ENCODE data around the gene TACC2. TPM values are rescaled to one million over a fixed set of nuclear protein-coding genes. Genes with fewer than 3 reads are reported as not detected.

TACC2 gene
- total RNA-seq, 2 experiments from 2014 or later, result not detected

DNA sequence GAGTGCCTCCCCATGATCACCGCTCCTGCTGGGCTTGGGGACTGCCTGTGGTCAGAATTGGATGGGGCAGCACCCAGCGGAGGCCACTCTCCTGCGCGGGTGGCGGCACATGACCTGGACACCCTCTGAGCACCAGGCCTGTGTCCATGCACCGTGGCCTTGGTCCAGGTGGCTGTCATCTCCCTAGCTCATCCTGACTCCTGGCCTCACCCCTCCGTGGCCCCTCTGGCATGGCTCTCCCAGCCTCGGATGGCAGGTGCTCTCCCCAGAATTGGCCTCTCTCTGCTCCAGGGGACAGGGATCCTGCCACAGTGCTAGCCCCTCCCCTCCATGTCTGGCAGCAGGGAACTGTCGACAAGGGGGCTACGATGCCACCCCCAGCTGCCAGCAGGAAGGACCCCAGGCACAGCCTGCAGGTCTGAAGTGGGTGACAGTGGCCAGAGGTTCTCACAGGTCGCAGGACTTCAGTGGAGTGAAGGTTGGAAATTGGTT, 244.9 kb downstream of the TACC2 start:
- Mint-ChIP-seq H3K27ac (no peak overlapping the region), H3K9me3 (no peaks in the 10 kb centered on the region), H3K4me1 (ENCODE audit: low read depth) (no peaks in the 10 kb centered on the region), H3K27me3 (peaks cover 12% of the 10 kb centered on the region), H3K36me3 (ENCODE audit: low read depth) (no peaks in the 10 kb centered on the region), H3K4me3 (no peak overlapping the region)
- peaks cover 0 to 6% of the 10 kb centered on the region in 2 experiments for H3K9me3 ChIP-seq (ENCODE audit: control insufficient read depth in 1 of 2, insufficient read depth in 1 of 2, low read length in 2 of 2)
- no peak for DNase-seq
- H3K36me3 ChIP-seq (ENCODE audit: insufficient read depth, low read length), result no peaks in the 10 kb centered on the region
- ATAC-seq (ENCODE audit: poor library complexity), result no peak
- CTCF ChIA-PET, result no interaction called here
- H3K27me3 ChIP-seq (ENCODE audit: control insufficient read depth in 1 of 2, insufficient read depth in 2 of 2, low read length in 2 of 2), result peaks cover 0 to 3% of the 10 kb centered on the region in 2 experiments
- TF ChIP-seq, protein P1, sequence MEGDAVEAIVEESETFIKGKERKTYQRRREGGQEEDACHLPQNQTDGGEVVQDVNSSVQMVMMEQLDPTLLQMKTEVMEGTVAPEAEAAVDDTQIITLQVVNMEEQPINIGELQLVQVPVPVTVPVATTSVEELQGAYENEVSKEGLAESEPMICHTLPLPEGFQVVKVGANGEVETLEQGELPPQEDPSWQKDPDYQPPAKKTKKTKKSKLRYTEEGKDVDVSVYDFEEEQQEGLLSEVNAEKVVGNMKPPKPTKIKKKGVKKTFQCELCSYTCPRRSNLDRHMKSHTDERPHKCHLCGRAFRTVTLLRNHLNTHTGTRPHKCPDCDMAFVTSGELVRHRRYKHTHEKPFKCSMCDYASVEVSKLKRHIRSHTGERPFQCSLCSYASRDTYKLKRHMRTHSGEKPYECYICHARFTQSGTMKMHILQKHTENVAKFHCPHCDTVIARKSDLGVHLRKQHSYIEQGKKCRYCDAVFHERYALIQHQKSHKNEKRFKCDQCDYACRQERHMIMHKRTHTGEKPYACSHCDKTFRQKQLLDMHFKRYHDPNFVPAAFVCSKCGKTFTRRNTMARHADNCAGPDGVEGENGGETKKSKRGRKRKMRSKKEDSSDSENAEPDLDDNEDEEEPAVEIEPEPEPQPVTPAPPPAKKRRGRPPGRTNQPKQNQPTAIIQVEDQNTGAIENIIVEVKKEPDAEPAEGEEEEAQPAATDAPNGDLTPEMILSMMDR (IDR thresholded peaks at IDR 0.05), result no peak
- H3K4me3 ChIP-seq (ENCODE audit: low read length), result no peak overlapping the region
- no peak overlapping the region for H3K27ac ChIP-seq (ENCODE audit: low read depth in 1 of 2, low read length in 2 of 2)
- POLR2A ChIA-PET, result no interaction called here
- H3K4me1 ChIP-seq (ENCODE audit: insufficient read depth, low read length), result no peaks in the 10 kb centered on the region
- intact Hi-C loops (cut with DNase I, micrococcal nuclease), result no loop called here

DNA sequence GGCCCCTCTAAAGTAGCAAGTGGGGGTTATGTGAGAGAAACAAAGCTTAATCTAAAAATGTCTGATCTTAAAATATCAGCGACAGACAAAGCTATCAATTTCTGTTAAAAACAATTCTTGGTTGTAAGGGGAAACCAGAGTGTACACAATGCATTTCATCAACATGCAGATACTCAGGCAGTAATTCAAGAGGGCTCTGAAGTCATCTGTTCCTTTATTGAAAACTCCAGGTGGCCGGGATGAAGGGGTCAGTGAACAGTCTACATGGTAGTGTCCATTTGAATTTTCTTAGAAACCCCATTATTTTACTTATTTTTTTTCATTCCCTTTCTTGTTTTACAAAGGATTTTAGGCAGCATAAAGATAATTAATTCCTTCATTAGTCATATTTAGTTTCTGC, 245.5 kb downstream of the TACC2 start:
- no peaks in the 10 kb centered on the region for H3K4me1 ChIP-seq (ENCODE audit: insufficient read depth, low read length)
- no peaks in the 10 kb centered on the region for H3K36me3 ChIP-seq (ENCODE audit: insufficient read depth, low read length)
- TF ChIP-seq, protein P1 (IDR thresholded peaks at IDR 0.05), result no peak
- ChIA-PET CTCF (no interaction called here), POLR2A (no interaction called here)
- Mint-ChIP-seq H3K36me3 (ENCODE audit: low read depth) (no peaks in the 10 kb centered on the region), H3K9me3 (no peaks in the 10 kb centered on the region), H3K4me1 (ENCODE audit: low read depth) (no peaks in the 10 kb centered on the region), H3K27me3 (peaks cover 12% of the 10 kb centered on the region), H3K4me3 (no peak overlapping the region), H3K27ac (no peak overlapping the region)
- ATAC-seq (ENCODE audit: poor library complexity) (no peak), DNase-seq (no peak)
- no peak overlapping the region for H3K4me3 ChIP-seq (ENCODE audit: low read length)
- H3K9me3 ChIP-seq (ENCODE audit: control insufficient read depth in 1 of 2, insufficient read depth in 1 of 2, low read length in 2 of 2), result peaks cover 0 to 6% of the 10 kb centered on the region in 2 experiments
- H3K27me3 ChIP-seq (ENCODE audit: control insufficient read depth in 1 of 2, insufficient read depth in 2 of 2, low read length in 2 of 2), result peaks cover 0 to 3% of the 10 kb centered on the region in 2 experiments
- intact Hi-C loops (cut with DNase I, micrococcal nuclease), result no loop called here
- H3K27ac ChIP-seq (ENCODE audit: low read depth in 1 of 2, low read length in 2 of 2), result no peak overlapping the region

DNA sequence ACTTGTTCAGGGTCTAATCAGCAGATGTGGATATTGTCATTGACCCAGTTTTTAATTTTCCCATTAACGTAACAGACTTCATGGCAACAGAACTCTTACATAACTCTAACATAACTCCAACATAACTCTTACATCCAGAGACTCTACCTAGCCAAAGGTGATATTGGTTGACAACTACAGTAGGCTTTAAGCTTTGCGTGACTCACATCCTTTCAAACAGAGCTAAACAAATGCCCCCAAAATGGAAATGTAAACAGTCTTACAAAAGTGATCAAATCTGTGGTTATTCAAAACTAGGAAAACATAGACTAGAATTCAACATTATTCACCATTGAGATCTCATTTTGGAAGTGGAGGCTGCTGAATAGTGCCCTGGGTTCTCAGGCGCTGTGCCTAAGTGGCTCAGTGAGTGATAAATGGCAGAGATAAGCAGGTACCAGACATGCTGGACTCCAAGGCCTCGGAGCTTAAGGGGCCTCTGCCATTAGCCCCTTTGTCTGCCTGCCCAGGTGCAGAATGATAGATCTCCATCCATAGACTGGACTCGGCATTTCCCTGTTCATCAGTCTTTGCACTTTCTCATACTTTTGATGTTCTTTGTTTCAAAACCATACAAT, 247.8 kb downstream of the TACC2 start:
- intact Hi-C loops (cut with DNase I, micrococcal nuclease), result no loop called here
- Mint-ChIP-seq H3K27ac (no peak overlapping the region), H3K4me1 (ENCODE audit: low read depth) (no peaks in the 10 kb centered on the region), H3K4me3 (no peak overlapping the region), H3K27me3 (peaks cover 12% of the 10 kb centered on the region), H3K9me3 (no peaks in the 10 kb centered on the region), H3K36me3 (ENCODE audit: low read depth) (no peaks in the 10 kb centered on the region)
- no peaks in the 10 kb centered on the region for H3K4me1 ChIP-seq (ENCODE audit: insufficient read depth, low read length)
- peaks cover 0 to 3% of the 10 kb centered on the region in 2 experiments for H3K27me3 ChIP-seq (ENCODE audit: control insufficient read depth in 1 of 2, insufficient read depth in 2 of 2, low read length in 2 of 2)
- ChIA-PET CTCF (no interaction called here), POLR2A (no interaction called here)
- no peak overlapping the region for H3K27ac ChIP-seq (ENCODE audit: low read depth in 1 of 2, low read length in 2 of 2)
- no peak for ATAC-seq (ENCODE audit: poor library complexity)
- TF ChIP-seq, protein P1 (IDR thresholded peaks at IDR 0.05), result no peak
- peaks cover 0 to 6% of the 10 kb centered on the region in 2 experiments for H3K9me3 ChIP-seq (ENCODE audit: control insufficient read depth in 1 of 2, insufficient read depth in 1 of 2, low read length in 2 of 2)
- H3K4me3 ChIP-seq (ENCODE audit: low read length), result no peak overlapping the region
- H3K36me3 ChIP-seq (ENCODE audit: insufficient read depth, low read length), result no peaks in the 10 kb centered on the region
- no peak for DNase-seq
